Middle frontal gyrus (tissue), 1 donor: Measurements from ENCODE around the gene CASTOR2.
"Not testable (repeated sequence)": the region's sequence is repeated elsewhere in the genome, so short reads cannot be mapped to it uniquely, and the experiment has no call there.

ENCODE experiments used
- DNase-seq: peaks from one replicate; pipeline ENCODE4 v3.0.0-alpha.2; 2015; ENCODE audit warnings: low spot score; ENCODE audit errors: extremely low spot score

CASTOR2 gene

DNA sequence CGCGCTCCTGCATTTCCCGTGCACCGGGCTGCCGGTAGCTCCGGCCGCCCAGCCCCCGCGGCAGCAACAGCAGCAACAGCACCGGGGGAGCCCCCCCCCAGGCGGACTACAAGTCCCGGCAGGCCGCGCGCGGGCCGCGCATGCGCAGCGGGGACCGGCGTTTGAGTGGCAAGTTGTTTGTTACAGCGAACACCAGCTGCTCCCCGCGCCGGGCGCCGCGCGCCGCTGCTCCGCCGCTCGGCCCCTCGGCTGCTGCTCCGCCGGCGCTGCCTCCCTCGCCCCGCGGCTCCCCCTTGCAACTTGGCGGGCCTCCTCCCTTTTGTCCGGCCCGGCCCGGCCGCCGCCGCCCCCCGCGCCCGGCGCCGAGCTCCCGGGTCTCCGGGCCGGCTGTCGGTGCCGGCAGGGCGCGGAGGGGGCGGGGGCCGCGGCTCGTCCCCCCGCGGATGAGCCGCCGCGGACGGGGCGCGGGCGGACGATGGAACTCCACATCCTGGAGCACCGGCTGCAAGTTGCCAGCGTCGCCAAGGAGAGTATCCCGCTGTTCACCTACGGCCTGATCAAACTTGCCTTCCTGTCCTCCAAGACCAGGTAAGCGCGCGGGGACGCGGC, at the start of gene CASTOR2:
Gene CASTOR2, plus strand, starts transcription at position 195 of the 609 bp plus-strand sequence. Its CDS starts 281 bp downstream, at position 476.
- DNase-seq = not testable (repeated sequence)

DNA sequence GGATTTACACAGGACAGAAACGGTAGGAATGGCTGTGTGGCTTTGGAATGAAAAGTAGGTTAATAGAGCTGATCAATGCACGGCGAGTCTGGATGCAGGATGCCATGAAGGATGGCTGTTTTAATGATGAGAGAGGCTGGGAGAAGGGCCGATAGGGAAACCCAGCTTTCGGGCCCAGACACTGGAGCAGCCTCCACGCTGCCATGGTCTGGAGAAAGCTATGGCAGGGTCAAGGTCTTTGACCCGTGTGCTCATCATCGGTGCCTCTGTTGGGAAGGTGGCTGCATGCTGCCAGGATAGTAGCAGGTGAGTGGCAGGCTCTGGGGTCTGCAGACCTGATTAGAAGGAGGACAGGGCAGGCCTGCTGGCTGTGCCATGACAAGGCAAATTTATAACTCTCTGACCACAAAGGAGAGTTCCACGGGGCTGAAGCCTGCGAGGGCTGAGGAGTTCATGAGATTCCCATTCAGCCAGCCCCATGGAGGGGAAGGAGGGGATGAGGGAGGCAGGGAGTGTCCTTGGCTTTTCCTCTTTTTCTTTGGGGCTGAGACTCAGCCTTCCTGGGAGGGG, 42.1 kb upstream of the CASTOR2 start:
- not testable (repeated sequence) for DNase-seq

DNA sequence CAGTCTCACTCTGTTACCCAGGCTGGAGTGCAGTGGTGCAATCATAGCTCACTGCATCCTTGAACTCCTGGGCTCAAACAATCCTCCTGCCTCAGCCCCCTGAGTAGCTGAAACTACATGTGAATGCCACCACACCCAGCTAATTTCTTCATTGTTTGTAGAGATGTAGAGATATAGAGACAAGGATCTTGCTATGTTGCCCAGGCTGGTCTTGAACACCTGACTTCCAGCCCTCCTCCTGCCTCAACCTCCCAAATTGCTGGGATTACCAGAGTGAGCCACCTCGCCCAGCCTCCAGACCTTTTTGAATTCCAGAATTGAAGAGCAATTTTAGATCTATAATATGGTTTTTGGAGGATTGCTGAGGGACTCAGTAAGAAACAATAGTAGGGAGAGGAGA, 40.9 kb upstream of the CASTOR2 start:
- not testable (repeated sequence) for DNase-seq

DNA sequence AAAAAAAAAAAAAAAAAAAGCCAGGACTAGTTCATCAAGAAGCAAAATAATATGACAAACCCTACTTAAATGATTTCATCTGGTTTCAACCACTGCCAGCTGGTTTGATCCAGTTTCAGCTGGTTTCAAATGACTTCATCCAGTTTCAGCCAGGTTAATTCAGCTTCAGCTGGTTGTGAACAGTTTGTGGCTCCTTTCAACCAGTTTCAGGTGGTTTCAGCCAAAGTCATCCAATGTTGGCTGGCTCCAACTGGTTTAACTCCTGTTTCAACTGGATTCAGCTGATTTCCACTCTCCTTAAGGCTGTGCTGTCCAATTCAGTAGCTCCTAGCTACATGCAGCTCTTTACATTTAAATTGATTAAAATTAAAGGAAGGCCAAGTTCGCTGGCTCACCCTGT, 37.5 kb upstream of the CASTOR2 start:
- DNase-seq = not testable (repeated sequence)

DNA sequence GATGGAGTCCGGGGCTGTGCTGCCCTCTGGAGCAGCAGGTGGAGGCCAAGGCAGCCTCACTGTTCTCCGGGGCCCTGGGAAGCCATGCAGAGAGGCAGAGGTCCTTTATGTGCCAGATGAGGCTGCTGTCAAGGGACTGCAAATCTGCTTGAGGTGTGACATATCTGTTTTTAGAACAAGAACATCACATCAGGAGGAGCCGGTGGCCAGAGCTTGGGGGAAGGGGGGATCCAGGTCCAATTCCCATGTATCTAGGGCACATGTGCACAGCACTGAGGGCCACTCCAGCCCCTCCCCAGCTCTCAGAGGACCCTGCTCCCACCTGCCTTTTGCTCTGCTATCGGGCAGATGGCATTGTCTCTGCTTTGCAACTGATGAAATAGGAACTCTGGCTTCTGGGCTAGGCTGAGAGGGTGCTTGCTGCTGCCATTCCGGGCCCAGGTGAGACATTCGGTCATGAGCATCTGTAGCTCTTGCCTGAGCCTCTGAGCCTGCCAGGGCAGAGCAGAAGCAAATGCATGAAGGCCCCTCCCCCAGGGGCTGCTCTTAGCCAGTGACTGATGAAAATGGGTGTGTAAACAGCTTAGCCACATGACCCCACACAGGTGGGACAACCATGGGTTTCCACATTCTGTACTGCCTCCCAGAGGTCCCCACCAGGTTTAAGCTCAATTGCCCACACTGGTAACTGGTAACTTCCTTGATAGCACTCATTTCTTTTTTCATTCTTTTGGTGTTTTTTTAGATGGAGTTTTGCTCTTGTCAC, 32.8 kb upstream of the CASTOR2 start:
- not testable (repeated sequence) for DNase-seq

DNA sequence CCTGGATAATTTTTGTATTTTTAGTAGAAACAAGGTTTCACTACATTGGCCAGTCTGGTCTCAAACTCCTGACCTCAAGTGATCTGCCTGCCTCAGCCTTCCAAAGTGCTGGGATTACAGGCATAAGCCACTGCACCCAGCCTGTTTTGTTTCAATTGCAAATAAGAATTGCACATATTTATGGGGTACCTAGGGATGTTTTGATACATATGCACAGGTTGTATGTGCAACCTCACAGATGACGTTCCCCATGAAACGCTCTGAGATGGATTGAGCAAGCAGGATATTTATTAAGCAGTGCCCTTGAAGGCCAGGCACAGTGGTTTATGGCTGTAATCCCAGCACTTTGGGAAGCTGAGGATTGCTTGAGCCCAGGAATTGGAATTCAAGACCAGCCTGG, 25.1 kb upstream of the CASTOR2 start:
- DNase-seq = not testable (repeated sequence)

DNA sequence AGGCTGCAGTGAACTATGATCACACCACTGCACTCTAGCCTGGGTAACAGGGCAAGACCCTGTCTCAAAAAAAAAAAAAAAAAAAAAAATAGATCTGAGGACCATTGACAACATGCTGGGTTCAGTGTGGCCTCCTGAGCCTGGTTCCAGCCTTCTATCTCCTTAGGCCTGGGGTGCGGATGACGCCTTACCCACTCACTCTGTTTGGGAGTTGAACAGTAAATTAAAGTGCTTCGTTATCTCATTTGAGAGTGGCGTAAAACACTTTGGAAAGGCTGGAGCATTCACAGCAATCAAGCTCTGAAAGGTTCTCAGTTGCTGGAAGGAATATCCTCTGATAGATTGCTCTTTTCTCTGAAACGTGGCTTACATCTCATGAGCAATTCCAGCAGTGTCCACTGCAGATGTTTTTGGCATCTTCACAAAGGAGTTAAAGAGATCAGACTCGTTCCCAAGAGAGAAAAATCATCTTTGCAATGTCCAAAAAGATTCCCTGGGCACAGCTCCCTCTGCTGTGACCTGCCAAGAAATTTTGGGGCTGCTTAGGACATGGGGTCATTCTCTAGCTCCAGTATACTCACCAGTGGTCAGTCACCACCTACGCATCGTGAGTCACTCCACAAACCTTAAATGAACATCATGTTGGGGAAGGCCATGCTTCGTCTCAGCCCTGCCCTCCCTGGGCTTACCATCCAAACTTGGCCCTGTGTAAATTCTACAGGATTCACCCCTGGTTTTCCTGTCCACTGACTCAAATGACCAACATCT, 23.0 kb upstream of the CASTOR2 start:
- not testable (repeated sequence) for DNase-seq

DNA sequence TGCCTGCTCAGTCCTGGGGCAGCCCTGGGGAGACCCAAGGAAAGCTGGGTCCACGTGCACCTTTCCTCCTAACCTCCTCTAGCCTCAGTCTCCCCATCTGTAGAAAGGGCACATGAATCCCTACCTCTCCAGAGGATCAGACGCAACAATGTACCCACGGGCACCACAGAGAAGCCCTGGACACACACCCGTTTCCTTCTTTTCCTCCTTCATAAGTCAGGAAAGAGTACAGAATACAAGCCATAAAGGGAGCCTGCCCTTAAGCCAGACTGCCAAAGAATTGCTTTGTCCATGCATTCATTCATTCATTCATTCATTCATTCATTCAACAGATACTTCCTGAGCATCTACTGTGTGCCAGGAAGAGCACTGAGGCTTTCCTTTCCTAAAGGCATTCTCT, 20.6 kb upstream of the CASTOR2 start:
- DNase-seq = not testable (repeated sequence)

DNA sequence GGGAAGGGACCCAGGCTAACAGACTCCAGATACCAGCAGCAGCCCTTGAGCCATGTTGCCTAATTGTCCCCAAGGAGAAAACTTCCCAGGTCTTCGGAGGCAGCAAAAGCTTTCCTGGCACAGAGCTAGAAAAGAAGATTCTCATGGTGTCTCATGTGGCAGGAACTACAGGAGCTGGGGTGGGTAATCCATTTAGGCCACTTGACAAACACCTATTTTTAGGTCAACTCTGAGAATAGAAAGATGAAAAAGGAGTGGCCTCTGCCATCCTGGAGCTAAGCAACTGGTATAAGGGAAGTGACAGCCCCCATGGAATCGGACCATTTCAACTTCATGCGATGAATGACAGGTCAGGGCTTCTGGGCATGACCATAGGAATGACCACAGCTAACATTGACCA, 16.8 kb upstream of the CASTOR2 start:
- not testable (repeated sequence) for DNase-seq

DNA sequence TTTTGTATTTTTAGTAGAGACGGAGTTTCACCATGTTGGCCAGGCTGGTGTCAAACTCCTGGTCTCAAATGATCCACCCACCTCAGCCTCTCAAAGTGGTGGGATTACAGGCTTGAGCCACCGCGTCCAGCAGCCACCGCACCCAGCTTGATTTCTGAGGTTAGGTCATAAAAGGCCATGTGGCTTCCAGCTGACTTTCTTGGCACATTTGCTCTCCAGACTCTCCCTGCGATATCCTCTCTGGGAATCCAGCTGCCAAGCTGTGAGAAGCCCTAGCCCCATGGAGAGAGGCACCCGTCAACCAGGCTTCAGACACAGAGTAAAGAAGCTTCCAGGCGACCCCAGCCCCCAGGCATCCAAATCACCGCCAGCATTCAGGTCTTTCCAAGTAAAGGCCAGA, 10.7 kb upstream of the CASTOR2 start:
- not testable (repeated sequence) for DNase-seq

DNA sequence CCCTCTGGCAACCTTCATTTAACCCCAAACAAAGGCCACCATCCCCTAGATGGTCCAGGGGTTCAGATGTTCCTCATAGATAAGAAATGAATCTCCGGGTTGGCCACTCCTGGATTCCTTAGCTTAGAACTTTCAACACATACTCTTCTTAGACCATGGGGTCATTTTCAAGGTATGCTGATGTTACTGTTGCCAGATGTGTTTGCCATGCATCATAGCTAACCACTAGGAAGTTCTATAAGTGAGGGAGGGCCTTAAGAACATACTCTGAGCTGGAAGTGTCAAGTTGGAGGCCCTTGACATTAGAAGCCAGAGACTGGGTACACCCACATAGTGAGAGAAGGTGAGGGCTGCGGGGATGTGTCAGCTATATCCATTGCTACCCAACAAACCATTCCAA, 6.2 kb upstream of the CASTOR2 start:
- not testable (repeated sequence) for DNase-seq

DNA sequence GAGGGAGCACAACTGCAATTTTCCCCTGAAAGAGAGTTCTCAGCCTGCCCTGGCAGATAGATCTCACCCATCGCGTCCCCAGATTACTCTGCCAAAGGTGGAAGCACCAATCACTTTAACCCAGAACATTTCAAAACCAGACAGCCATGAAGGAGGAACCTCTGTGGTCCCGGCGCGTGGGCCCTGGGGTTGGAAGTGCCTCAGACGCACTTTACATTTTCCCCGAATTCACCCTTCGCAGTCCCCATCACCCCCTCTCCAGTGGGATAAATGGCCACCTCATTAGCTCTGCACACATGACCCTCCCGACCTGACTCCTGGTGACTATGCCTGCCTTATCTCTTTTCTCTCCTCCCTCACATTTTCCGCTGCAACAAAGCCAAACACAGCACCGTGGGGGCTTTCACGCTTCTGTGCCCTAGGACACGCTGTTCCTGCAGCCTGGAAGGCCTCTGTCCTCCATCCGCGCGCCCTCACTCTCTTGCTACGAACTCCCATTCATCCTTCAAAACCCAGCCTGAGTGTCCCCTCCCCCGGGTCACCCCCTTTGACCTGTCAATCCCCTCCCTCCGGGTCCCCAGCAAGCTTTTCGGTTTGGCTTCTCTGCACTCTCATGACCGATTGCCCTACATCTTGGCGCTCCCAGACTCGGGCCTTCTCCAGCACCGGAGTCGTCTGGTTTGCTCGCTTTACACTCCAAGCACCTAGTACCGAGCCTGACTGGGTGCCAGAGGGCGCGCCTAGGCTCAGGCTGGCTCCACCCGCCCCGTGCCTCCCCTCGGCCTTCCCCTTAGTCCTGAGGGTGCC, 598 bp upstream of the CASTOR2 start:
- not testable (repeated sequence) for DNase-seq

DNA sequence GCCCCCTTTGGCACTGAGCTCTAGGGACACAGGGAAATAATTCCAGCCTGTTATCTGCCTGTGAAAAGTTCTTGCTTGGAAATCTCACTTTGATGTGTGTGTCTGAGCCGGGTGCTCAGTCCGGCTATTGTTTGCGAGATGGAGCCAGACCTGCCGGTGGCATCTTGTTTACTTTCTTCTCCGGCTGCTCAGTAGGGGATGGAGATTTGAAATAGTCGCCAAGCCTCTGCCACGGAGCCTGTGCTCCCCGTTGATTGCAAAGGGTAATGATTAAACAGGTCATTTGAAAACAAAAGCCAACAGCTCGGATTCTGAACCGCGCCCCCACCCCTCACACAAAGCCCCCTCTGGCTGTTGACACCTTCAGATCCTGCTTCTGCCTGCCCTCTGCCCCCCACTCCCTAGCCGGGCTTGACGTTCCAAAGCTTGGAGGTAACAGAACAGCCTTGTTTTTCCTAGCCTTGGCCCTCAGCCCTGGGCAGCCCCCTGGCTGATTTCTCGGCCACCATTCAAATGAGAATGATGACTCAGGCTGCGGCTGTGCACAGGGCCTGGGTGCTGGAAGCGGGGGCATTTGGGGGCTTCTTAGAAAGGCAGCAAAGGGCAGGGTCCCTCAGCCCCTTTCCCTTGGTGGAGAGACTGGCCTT, 1.8 kb downstream of the CASTOR2 start:
- DNase-seq = not testable (repeated sequence)

DNA sequence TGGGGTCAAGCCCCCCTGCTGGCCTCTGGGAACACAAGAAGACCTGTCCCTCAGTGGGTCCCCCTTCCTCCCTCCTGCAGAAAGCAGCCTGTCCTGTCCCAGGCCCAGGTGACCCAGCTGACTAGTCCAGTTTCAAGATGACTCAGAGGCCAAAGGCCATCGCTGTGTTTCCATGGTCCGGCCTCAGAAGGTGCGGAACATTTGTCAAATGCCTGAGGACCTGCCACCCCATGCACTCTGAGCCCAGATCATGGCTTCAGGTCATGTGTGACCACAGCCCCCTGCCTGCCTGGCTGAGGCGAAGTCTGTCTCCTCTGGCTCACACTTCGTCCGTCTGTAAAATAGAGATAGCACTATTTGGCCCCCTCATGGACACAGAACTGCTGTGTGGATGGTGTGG, 2.4 kb downstream of the CASTOR2 start:
- not testable (repeated sequence) for DNase-seq

DNA sequence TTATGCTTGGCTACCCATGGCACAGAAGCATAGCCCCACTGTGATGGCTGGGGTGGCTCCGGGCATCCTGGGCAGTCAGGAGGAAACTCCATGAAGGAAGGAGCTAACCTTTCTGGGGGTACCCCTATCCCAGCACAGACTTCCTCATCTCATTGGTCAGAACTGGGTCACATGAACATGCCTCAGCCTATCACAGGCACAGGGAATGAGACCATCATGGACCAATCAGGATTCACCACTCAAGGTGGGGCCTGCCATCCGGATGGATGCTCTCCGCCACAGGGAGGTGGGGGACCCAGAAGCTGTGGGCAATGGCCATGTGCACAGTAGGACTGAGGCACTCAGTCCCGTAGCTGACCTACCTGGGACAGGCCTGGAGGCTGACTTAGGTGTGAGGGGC, 6.9 kb downstream of the CASTOR2 start:
- not testable (repeated sequence) for DNase-seq

DNA sequence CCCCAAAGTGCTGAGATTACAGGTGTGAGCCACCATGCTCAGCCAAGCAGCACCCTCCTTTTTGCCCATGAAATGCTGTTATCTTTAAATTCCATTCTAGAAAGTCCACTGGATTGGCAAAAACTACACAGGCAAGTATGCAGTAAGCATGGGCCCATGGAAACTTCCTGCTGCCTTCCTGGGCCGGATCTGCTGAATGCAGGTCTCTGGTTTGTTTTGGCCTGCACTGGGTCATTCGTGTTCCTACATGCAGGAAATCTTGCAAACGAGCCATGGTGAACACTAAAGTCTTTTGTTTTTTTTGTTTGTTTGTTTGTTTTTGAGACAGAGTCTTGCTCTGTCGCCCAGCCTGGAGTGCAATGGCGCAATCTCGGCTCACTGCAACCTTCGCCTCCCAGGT, 7.9 kb downstream of the CASTOR2 start:
- not testable (repeated sequence) for DNase-seq

DNA sequence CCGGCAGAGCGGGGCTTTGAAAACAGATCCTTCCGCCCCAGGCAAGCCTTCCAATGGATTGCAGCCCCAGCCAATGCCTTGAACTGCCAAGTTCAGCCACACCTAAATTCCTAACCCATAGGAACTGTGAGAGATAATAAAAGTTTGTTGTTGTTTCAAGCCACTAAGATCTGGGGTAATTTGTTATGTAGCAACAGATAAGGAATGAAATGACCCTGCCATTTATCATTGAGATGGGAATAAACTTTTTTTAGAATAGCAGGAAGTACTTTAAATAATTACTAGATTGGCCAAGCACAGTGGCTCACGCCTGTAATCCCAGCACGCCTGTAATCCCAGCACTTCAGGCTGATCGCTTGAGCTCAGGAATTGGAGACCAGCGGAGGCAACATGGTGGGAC, 11.5 kb downstream of the CASTOR2 start:
- DNase-seq = not testable (repeated sequence)

DNA sequence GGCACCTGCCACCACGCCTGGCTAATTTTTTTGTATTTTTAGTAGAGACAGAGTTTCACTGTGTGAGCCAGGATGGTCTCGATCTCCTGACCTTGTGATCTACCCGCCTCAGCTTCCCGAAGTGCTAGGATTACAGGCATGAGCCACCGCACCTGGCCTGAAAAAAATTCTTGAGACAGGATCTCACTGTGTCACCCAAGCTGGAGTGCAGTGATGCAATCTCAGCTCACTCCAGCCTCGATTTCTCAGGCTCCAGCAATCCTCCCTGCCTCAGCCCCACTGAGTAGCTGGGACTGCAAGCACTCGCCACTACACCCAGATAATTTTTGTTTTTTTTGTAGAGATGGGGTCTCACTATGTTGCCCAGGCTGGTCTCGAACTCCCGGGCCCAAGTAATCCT, 13.0 kb downstream of the CASTOR2 start:
- not testable (repeated sequence) for DNase-seq

DNA sequence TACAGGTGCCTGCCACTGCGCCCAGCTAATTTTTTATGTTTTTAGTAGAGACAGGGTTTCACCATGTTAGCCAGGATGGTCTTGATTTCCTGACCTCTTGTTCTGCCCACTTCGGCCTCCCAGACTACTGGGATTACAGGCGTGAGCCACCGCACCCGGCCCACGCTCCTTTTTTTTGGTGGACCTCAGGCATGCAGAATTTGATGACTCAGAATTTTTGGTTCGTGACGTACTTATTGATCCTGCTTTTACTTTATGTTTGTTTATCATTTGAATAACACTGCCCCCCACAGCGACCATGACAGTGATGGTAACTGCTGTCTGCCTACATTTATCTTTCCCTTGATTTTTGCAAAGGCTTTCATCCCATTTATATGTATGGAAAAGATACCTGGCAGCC, 23.9 kb downstream of the CASTOR2 start:
- not testable (repeated sequence) for DNase-seq

DNA sequence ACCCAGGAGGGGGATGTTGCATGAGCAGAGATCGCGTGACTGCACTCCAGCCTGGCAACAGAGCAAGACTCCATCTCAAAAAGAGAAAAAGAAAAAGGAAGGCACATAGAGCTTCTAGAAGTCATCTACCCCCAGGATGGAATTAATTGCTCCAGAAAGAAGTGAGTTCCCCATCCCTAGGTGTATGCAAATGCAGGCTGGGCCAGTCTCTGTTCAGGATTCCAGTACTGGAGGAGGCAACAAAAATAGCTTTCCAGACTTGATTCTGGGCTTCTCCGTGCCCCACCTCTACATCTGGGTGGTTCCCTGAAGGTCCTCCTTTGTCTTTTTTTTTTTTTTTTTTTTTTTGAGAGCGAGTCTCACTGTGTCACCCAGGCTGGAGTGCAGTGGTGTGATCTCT, 28.6 kb downstream of the CASTOR2 start:
- no peak for DNase-seq
